Activated T-helper 2 cell treated with anti-CD3 and anti-CD28 coated beads, Interferon-gamma antibody, Interleukin-2, Interleukin-4, amounts not matched to agents 10 μg/mL and 5 μg/mL and 100 μg/mL, durations not matched to agents 14 hours and 24 hours and 36 hours (primary cell): Measurements from ENCODE around the gene YBEY. TPM values are rescaled to one million over a fixed set of nuclear protein-coding genes. Genes with fewer than 3 reads are reported as not detected.

ENCODE experiments used
- DNase-seq: peaks from one replicate; pipeline ENCODE4 v3.0.0; 2021; ENCODE audit warnings: low spot score
- H3K27ac Mint-ChIP-seq: one replicate; pipeline ENCODE4 v1.8.0; 2021; ENCODE audit warnings: mixed read lengths
- H3K27me3 Mint-ChIP-seq: one replicate; pipeline ENCODE4 v1.8.0; 2021; ENCODE audit warnings: low read depth, mixed read lengths
- H3K36me3 Mint-ChIP-seq: one replicate; pipeline ENCODE4 v1.8.0; 2021; ENCODE audit warnings: low read depth, mixed read lengths
- H3K4me1 Mint-ChIP-seq: one replicate; pipeline ENCODE4 v1.8.0; 2021; ENCODE audit warnings: low read depth, mixed read lengths
- H3K4me3 Mint-ChIP-seq: one replicate; pipeline ENCODE4 v1.8.0; 2021; ENCODE audit warnings: low read depth, mild to moderate bottlenecking, moderate library complexity, mixed read lengths
- H3K9me3 Mint-ChIP-seq: one replicate; pipeline ENCODE4 v1.8.0; 2021; ENCODE audit warnings: mixed read lengths
- intact Hi-C: fragments of 100-400 bp; cut with micrococcal nuclease; formaldehyde crosslinking; loops from one replicate; pipeline ENCODE4 v1.15.1; 2023
- total RNA-seq: library from RNA; stranded (reverse); gene quantifications from 2 replicates; pipeline ENCODE4 v1.2.3, GENCODE V29; 2022

YBEY gene
- total RNA-seq, 1 donor from 2014 or later, result 14.4 TPM

DNA sequence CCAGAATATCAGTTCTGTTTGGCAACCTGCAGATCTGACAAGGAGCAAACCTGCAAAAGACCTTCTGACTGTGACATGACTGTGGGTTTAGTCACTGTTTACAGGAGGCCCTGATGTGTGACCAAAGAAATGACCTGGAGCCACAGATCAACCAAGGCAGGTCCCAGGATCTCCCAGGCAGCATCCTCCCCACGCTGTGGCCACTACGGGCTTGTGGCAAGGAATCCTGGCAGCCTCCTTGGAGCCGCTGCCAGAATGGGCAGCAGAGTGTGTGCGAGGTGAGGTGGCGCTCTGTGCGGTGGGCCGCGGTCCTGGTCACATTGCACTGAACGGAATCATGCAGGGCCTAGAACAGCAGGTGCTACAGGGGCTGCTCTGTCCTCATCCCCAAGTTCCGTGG, 16.7 kb upstream of the YBEY start:
- intact Hi-C loops, result no loop called here
- Mint-ChIP-seq H3K36me3 (peaks cover 65% of the 10 kb centered on the region), H3K4me3 (no peak overlapping the region), H3K9me3 (no peaks in the 10 kb centered on the region), H3K27me3 (no peaks in the 10 kb centered on the region), H3K4me1 (no peaks in the 10 kb centered on the region), H3K27ac (no peak overlapping the region)
- DNase-seq, result no peak

DNA sequence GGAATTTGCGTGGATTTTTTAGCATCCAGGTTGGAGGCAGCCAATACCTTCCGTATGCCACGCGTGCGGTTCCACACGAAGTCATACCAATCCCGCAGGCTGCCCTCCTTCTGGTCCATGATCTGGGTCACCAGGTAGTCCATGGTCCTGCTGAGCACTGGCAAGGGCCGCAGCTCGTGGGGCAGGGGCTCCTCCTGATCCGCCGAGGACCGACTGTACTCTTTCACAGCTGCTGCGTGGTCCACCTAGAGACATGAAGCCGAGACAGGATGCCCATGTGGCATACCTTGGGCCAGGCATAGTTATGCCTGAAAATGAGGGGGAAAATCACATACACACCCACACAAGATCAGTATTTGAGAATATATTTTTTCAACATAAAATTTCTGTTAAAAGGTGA, 12.8 kb upstream of the YBEY start:
- H3K4me3 Mint-ChIP-seq, result no peak overlapping the region
- H3K4me1 Mint-ChIP-seq, result no peaks in the 10 kb centered on the region
- intact Hi-C loops, result no loop called here
- peaks cover 61% of the 10 kb centered on the region for H3K36me3 Mint-ChIP-seq
- H3K9me3 Mint-ChIP-seq, result no peaks in the 10 kb centered on the region
- H3K27ac Mint-ChIP-seq, result no peak overlapping the region
- no peaks in the 10 kb centered on the region for H3K27me3 Mint-ChIP-seq
- no peak for DNase-seq

DNA sequence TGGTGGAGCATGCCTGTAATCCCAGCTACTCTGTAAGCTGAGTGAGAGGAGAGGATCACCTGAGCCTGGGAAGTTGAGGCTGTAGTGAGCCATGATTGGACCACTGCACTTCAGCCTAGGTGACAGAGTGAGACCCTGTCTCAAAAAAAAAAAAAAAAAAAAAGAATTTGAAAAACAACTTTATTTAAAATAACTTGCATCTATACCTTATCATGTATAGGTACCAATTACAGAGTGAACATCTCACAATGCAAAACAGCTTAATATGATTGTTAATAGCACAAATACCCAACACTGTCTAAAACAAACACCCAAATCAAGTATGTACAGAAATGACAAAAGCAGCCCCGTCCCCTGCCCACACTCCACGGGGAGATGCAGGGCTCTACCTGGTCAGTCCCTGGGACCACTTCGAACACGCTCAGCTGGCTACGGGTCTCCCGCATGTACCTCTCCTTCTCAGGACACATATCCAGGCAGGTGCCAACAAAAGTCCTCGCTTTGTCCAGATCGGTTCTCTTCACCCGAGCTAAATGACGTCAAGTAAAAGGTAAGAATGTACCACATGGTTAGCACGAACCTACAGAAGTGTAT, 11.2 kb upstream of the YBEY start:
- Mint-ChIP-seq H3K9me3 (no peaks in the 10 kb centered on the region), H3K36me3 (peaks cover 64% of the 10 kb centered on the region)

DNA sequence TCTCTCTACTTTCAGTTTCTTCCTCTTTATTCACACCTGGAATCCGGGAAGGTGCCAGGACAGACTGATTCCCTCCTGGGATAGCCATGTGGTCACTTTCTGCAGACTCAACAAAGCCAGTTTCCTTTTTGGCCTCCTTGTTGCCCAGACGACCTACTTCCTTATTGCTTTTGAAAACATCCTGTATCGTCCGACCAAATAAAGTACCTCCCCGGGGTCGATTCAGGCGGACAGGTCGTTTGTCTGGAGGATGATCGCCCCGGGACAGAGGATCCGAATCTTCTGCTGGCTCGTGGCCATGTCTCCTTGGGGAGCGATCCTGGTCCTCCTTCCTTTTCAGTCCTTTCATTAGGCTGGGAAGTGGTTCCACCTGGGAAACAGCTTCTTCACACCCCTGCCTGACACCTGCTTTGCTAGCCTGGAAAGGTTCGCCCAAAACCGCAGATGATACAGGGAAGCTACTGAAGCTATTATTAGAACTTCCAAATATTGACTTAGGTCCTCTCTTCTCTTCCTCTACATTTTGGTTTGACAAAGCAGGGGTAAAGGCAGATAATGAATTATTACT, 2.0 kb upstream of the YBEY start:
- Mint-ChIP-seq H3K4me1 (peaks cover 38% of the 10 kb centered on the region), H3K4me3 (peak overlapping the region; percentile 93), H3K9me3 (no peaks in the 10 kb centered on the region), H3K36me3 (peaks cover 64% of the 10 kb centered on the region), H3K27me3 (no peaks in the 10 kb centered on the region), H3K27ac (peak overlapping the region; percentile 83)
- intact Hi-C loops, result no loop called here
- no peak for DNase-seq

More for the DNA sequence above, 11.2 kb upstream of the YBEY start:
- Mint-ChIP-seq H3K4me3 (no peak overlapping the region), H3K27me3 (no peaks in the 10 kb centered on the region), H3K27ac (no peak overlapping the region), H3K4me1 (no peaks in the 10 kb centered on the region)
- no peak for DNase-seq
- intact Hi-C loops, result no loop called here

DNA sequence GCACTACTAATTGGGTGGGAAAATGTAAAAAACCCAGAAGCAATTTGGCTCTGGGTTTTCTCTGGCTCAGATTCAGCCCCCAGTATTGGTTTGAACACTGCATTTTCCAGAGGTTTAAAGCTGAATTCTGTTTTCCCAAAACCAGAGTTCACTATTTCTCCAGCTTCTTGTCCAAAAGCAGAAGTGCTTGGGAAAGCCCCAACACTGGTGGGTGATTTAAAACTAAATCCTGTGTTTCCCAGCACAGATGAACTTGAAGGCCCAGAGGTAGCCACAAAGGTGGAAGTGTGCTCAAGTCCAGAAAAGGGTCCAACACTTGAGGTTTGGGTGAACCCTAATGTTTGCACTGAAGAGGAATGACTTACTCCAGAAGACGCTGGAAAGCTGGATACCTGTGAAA, 1.4 kb upstream of the YBEY start:
- Mint-ChIP-seq H3K4me3 (peak overlapping the region; percentile 93), H3K27ac (no peak overlapping the region), H3K4me1 (peaks cover 40% of the 10 kb centered on the region), H3K36me3 (peaks cover 61% of the 10 kb centered on the region), H3K9me3 (no peaks in the 10 kb centered on the region), H3K27me3 (no peaks in the 10 kb centered on the region)
- DNase-seq, result no peak
- intact Hi-C loops, result no loop called here

DNA sequence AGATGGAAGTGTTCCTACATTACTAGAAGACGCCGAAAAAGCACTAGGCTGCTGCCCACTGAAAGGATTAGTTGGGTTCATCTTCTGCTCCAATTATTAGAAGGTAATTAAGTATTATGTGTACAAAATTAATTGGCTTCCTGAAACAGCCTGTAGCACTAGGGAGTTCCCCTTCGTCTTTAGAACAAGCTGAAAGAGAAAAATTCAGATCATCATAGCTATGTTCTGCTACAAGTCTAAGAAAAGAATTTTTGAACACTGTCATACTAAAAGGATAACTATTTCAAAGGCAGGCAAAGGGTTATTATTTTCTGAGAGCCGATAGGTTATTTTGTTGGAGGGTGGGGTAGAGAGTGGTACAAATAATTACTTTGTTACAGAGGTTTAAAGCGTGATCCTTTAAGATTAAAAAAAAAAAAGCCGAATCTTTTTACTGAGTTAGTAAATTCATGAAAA, 908 bp upstream of the YBEY start, which contains the start of gene MCM3AP:
Gene MCM3AP, minus strand, starts transcription at position 406 of the 456 bp plus-strand sequence. Its CDS starts 325 bp downstream, at position 81.
- H3K9me3 Mint-ChIP-seq, result no peaks in the 10 kb centered on the region
- H3K4me1 Mint-ChIP-seq, result peaks cover 42% of the 10 kb centered on the region
- no peak for DNase-seq
- H3K4me3 Mint-ChIP-seq, result peak within 1 kb of the TSS; percentile 98
- intact Hi-C loops, result no loop called here
- H3K36me3 Mint-ChIP-seq, result peaks cover 59% of the 10 kb centered on the region
- peak within 1 kb of the TSS; percentile 99 for H3K27ac Mint-ChIP-seq
- H3K27me3 Mint-ChIP-seq, result no peaks in the 10 kb centered on the region

DNA sequence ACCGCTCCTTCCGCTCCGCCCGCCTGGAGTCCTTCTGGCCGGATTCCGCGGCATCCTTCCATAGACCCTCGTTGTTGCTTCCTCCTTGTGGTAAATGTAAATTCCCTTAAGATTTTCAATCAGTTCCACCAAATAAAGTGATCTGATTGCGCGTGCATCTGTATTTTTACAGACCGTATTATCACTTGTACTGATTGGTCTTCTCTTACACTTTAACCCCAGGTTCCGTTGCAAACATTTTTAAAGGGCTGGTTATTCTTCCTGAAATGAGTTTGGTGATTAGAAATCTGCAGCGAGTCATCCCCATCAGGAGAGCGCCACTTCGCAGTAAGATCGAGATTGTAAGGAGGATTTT, 483 bp downstream of the YBEY start:
- H3K4me1 Mint-ChIP-seq, result peaks cover 41% of the 10 kb centered on the region
- H3K36me3 Mint-ChIP-seq, result peaks cover 57% of the 10 kb centered on the region

DNA sequence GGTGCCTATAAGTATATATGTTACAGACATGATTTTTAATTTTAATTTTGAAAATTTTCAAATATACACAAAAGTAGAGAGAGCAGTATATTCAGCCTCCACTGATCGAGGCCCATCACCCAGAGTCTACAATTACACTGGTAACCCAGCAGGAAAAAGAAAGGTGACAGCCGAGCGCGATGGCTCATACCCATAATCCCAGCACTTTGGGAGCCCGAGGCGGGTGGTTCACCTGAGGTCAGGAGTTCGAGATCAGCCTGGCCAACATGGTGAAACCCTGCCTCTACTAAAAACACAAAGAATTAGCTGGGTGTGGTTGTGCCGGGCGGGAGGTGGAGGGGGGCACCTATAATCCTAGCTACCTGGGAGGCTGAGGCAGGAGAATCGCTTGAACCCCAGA, 1.4 kb downstream of the YBEY start:
- H3K36me3 Mint-ChIP-seq, result peaks cover 59% of the 10 kb centered on the region
- DNase-seq, result no peak
- H3K4me3 Mint-ChIP-seq, result no peak overlapping the region
- H3K4me1 Mint-ChIP-seq, result peaks cover 41% of the 10 kb centered on the region
- no peak overlapping the region for H3K27ac Mint-ChIP-seq
- H3K9me3 Mint-ChIP-seq, result no peaks in the 10 kb centered on the region
- intact Hi-C loops, result no loop called here
- H3K27me3 Mint-ChIP-seq, result no peaks in the 10 kb centered on the region

More for the DNA sequence above, 483 bp downstream of the YBEY start:
- DNase-seq, result no peak
- no peaks in the 10 kb centered on the region for H3K9me3 Mint-ChIP-seq
- no peaks in the 10 kb centered on the region for H3K27me3 Mint-ChIP-seq
- H3K4me3 Mint-ChIP-seq, result peak overlapping the region; percentile 98
- intact Hi-C loops, result loop anchor here (1.0 kb wide), 3 partner anchors 10 to 57 kb away; partner anchors contain the start of gene PCNT
- H3K27ac Mint-ChIP-seq, result peak overlapping the region; percentile 99

DNA sequence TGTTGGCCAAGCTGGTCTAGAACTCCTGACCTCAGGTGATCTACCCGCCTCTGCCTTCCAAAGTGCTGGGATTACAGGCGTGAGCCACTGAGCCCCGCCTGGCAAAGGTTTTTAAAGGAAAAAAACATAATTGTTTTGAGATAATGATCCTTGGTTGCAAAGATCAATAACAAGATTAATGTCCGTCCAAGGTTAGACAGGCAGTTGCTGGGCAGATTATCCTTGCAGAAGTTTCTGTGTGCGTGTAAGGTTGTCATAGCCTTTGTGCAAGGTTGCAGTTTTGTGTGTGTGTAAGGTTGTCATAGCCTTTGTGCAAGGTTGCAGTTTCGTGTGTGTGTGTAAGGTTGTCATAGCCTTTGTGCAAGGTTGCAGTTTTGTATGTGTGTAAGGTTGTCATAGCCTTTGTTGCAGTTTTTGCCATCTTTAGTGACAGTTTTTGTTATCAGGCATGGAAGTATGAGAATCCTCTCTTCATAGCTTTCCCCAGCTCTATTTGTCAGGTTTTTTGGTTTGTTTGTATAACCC, 3.6 kb downstream of the YBEY start:
- no peaks in the 10 kb centered on the region for H3K9me3 Mint-ChIP-seq
- H3K27me3 Mint-ChIP-seq, result no peaks in the 10 kb centered on the region
- intact Hi-C loops, result no loop called here
- no peak overlapping the region for H3K4me3 Mint-ChIP-seq
- DNase-seq, result no peak
- peaks cover 42% of the 10 kb centered on the region for H3K36me3 Mint-ChIP-seq
- peaks cover 25% of the 10 kb centered on the region for H3K4me1 Mint-ChIP-seq
- H3K27ac Mint-ChIP-seq, result no peak overlapping the region

DNA sequence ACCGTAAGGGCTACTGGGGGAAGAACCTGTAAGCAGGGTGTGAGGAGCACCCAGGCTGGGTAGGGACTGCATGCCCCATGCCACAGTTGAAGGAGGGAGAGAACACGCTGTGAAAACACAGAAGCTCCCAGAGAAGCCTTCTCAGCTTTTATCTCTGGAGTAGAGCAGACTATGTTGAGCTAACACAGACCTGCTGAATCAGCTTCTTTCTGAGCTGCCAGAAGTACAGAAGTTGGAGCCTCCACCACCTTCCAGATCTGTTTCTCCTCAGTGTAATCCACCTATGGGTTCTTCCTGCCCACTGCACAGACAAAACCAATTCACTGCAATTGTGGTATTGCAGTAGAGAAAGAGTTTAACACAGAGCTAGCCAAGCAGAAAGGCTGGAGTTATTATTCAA, 5.4 kb downstream of the YBEY start:
- Mint-ChIP-seq H3K36me3 (peaks cover 40% of the 10 kb centered on the region), H3K4me3 (no peak overlapping the region), H3K27ac (no peak overlapping the region), H3K9me3 (no peaks in the 10 kb centered on the region), H3K4me1 (peaks cover 19% of the 10 kb centered on the region), H3K27me3 (no peaks in the 10 kb centered on the region)
- DNase-seq, result no peak
- intact Hi-C loops, result no loop called here

DNA sequence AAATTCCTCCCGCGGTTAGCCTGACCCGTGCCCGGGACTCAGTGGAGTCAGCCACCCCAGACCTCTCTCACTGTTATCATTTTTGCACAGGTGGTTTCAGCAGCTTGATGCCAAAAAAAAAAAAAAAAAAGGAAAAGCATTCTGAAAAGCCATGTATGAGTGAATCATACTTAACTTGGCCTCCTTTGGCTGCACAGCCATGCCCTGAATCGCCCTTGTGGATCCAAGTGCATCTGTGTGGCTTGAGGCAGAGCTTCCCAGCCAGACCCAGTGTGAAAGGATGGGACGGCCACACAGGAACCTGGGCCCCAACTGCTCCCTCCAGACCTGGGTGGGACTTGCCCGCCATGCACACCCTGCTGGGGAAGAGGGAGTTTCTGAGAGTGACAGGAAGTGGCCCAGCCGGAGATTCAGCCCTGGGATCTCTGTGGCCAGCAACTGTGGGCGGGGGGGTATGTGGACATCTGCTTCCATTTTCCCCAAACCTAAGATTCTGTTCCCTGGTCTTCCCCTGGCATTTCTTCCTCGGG, 8.6 kb downstream of the YBEY start:
- H3K36me3 Mint-ChIP-seq, result peaks cover 41% of the 10 kb centered on the region
- no peak overlapping the region for H3K27ac Mint-ChIP-seq
- peaks cover 11% of the 10 kb centered on the region for H3K4me1 Mint-ChIP-seq
- H3K9me3 Mint-ChIP-seq, result no peaks in the 10 kb centered on the region
- intact Hi-C loops, result no loop called here
- H3K27me3 Mint-ChIP-seq, result no peaks in the 10 kb centered on the region
- no peak for DNase-seq
- no peak overlapping the region for H3K4me3 Mint-ChIP-seq

DNA sequence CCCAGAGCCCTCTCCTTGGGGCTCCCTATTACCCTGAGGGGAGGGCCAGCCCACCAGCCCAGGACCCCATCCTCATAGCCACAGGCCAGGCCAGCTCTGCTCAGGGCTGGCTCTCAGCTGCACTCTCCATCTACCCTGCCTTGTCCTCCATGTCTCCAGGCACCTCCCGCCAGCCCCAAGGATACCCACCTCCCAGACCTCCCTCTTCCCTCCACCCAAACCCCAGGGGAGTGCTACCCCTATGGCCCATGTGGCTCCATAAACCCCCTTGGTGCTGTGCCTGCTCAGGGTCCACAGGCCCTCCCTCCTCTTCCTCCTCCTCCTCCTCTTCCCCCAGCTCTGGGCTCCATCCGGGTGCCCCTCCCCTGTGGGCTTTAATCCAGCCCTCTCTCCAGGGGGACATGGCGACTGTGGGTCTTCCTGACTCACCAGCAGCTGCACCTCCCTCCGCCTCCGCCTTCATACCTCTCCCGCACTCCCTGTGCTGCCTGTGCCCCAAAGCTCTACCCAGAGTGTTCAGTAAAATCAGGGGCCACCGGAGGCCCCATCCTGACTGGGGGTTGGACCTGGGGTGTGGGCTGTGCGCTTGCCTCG, 9.1 kb downstream of the YBEY start:
- Mint-ChIP-seq H3K4me1 (peaks cover 9% of the 10 kb centered on the region), H3K36me3 (peaks cover 43% of the 10 kb centered on the region), H3K27me3 (no peaks in the 10 kb centered on the region), H3K9me3 (no peaks in the 10 kb centered on the region), H3K4me3 (no peak overlapping the region), H3K27ac (peak overlapping the region; percentile 52)
- DNase-seq, result no peak
- intact Hi-C loops, result no loop called here
